ENCODE results near the gene TCEANC2.
"Not testable (repeated sequence)": the region's sequence is repeated elsewhere in the genome, so short reads cannot be mapped to it uniquely, and the experiment has no call there.

Gene TCEANC2

GRCh38 chr1:54052934-54053744 lies at the start of gene TCEANC2, which contains the start of gene TMEM59:
TSS of gene TCEANC2 (plus strand) at chr1:54053608. CDS start at chr1:54054423, 815 bp downstream.
TSS of gene TMEM59 (minus strand) at chr1:54053204. CDS start at chr1:54053188, 16 bp downstream.
- peak; percentile 98 for DNase-seq

- DNase-seq, result not testable (repeated sequence)
These were observed 49.5 kb upstream of the TCEANC2 start for GRCh38 chr1:54003750-54004480.

GRCh38 chr1:54004481-54005049 lies 48.8 kb upstream of the TCEANC2 start:
- DNase-seq, result no peak

GRCh38 chr1:54006508-54006907 lies 46.9 kb upstream of the TCEANC2 start:
- DNase-seq, result no peak

- DNase-seq, result no peak
These were observed 45.8 kb upstream of the TCEANC2 start for GRCh38 chr1:54007613-54008012.

- DNase-seq, result no peak
These were observed 44.5 kb upstream of the TCEANC2 start for GRCh38 chr1:54008876-54009275.

- DNase-seq, result no peak
These were observed 44.0 kb upstream of the TCEANC2 start for GRCh38 chr1:54009406-54009805.

- DNase-seq, result no peak
These were observed 42.8 kb upstream of the TCEANC2 start for GRCh38 chr1:54010415-54011117.

- no peak for DNase-seq
These were observed 41.9 kb upstream of the TCEANC2 start for GRCh38 chr1:54011316-54012007.

- DNase-seq, result no peak
These were observed 41.4 kb upstream of the TCEANC2 start for GRCh38 chr1:54012008-54012325.

GRCh38 chr1:54012863-54013262 lies 40.5 kb upstream of the TCEANC2 start:
- no peak for DNase-seq

GRCh38 chr1:54013393-54014008 lies 39.9 kb upstream of the TCEANC2 start:
- DNase-seq, result no peak

- DNase-seq, result no peak
These were observed 39.3 kb upstream of the TCEANC2 start for GRCh38 chr1:54014009-54014629.

- no peak for DNase-seq
These were observed 36.8 kb upstream of the TCEANC2 start for GRCh38 chr1:54016343-54017282.

GRCh38 chr1:54017979-54018378 lies 35.4 kb upstream of the TCEANC2 start, which contains the start of gene LDLRAD1:
TSS of gene LDLRAD1 (minus strand) at chr1:54018186. CDS start at chr1:54018112, 74 bp downstream.
- no peak for DNase-seq

- DNase-seq, result no peak
These were observed 34.8 kb upstream of the TCEANC2 start for GRCh38 chr1:54018635-54019034.

- not testable (repeated sequence) for DNase-seq
These were observed 33.7 kb upstream of the TCEANC2 start for GRCh38 chr1:54019562-54020176.

- DNase-seq, result no peak
These were observed 29.1 kb upstream of the TCEANC2 start for GRCh38 chr1:54024358-54024757.

- DNase-seq, result not testable (repeated sequence)
These were observed 28.6 kb upstream of the TCEANC2 start for GRCh38 chr1:54024811-54025210.

- no peak for DNase-seq
These were observed 25.6 kb upstream of the TCEANC2 start for GRCh38 chr1:54027848-54028247.
